HepG2 (cell line): ENCODE data around the gene MIF. TPM values are rescaled to one million over a fixed set of nuclear protein-coding genes. Genes with fewer than 3 reads are reported as not detected.

Source experiments
- ATF4 ChIP-seq, 2 experiments: fragments of 450-650 bp in 1 of 2; sonication (generic) in 1 of 2; formaldehyde crosslinking; IDR thresholded peaks; 2 replicates each; pipeline versions ENCODE4 v1.5.0 to v1.8.0; 2020 to 2022; ENCODE audit warnings: mild to moderate bottlenecking in 1 of 2, missing genetic modification reagents in 1 of 2
- FOXK1 ChIP-seq: sonication (generic); formaldehyde crosslinking; IDR thresholded peaks from 2 replicates; pipeline ENCODE4 v1.4.0; 2020; ENCODE audit warnings: low read depth, missing genetic modification reagents, borderline replicate concordance
- THAP9 ChIP-seq: sonication (generic); formaldehyde crosslinking; IDR thresholded peaks from 2 replicates; pipeline ENCODE4; 2020; ENCODE audit warnings: missing genetic modification reagents, mild to moderate bottlenecking, borderline replicate concordance
- XRCC5 ChIP-seq: fragments of 200-400 bp; formaldehyde crosslinking; optimal IDR thresholded peaks from 2 replicates; pipeline ENCODE3; 2017; ENCODE audit warnings: mild to moderate bottlenecking, low read length
- ZBTB39 ChIP-seq: sonication (generic); formaldehyde crosslinking; IDR thresholded peaks from 2 replicates; pipeline ENCODE4 v1.5.0; 2020; ENCODE audit warnings: missing genetic modification reagents
- ZC3H13 ChIP-seq: sonication (generic); formaldehyde crosslinking; IDR thresholded peaks from 2 replicates; pipeline ENCODE4 v1.8.1; 2023; ENCODE audit warnings: mild to moderate bottlenecking, missing genetic modification reagents, moderate library complexity
- ZNF333 ChIP-seq: sonication (generic); formaldehyde crosslinking; IDR thresholded peaks from 2 replicates; pipeline ENCODE4 v1.4.0; 2020; ENCODE audit warnings: mild to moderate bottlenecking, missing genetic modification reagents, borderline replicate concordance
- ZNF367 ChIP-seq: sonication (generic); formaldehyde crosslinking; IDR thresholded peaks from 2 replicates; pipeline ENCODE4 v1.4.0; 2020; ENCODE audit warnings: missing genetic modification reagents, borderline replicate concordance
- ZNF407 ChIP-seq: sonication (generic); formaldehyde crosslinking; IDR thresholded peaks from one replicate; pipeline ENCODE4 v1.5.1; 2020; ENCODE audit warnings: mild to moderate bottlenecking, missing genetic modification reagents; ENCODE audit errors: not compliant biosample characterization
- ZNF430 ChIP-seq: sonication (generic); formaldehyde crosslinking; IDR thresholded peaks from 2 replicates; pipeline ENCODE4 v1.9.0; 2021; ENCODE audit warnings: mild to moderate bottlenecking, missing genetic modification reagents
- ZNF432 ChIP-seq: sonication (generic); formaldehyde crosslinking; IDR thresholded peaks from 2 replicates; pipeline ENCODE4 v1.5.0; 2020; ENCODE audit warnings: missing genetic modification reagents, mild to moderate bottlenecking, borderline replicate concordance
- polyA plus RNA-seq, 8 experiments: library from polyadenylated mRNA; depleted of rRNA in 3 of 8; stranded (reverse) in 7 of 8; unstranded in 1 of 8; fragments of >200 nt; fragmentation: Illumina TruSeq in 4 of 8; extraction: Trizol in 4 of 8; gene quantifications; 2 replicates each; pipeline versions ENCODE4 v1.2.1 to v1.2.3, GENCODE V29; 2011 to 2016; ENCODE audit warnings: low read depth in 4 of 8, missing spikeins in 1 of 8, mixed read lengths in 1 of 8; ENCODE audit not compliant: insufficient read depth in 1 of 8
- total RNA-seq, 5 experiments: library from RNA; depleted of rRNA; stranded (reverse); fragments of >200 nt; fragmentation: Illumina TruSeq; extraction: Trizol; gene quantifications; 2 replicates each; pipeline ENCODE4 v1.2.3, GENCODE V29; 2016; ENCODE audit warnings: low read depth in 1 of 5

Gene MIF
- total and polyA plus RNA-seq, 2 of the 13 experiments (the other 11 are each of a cell fraction or from before 2014, with no cell fraction given) = 634 to 675 TPM

GRCh38 chr22:23895599-23896144, 1.5 kb downstream of the MIF start (continued):
- TF ChIP-seq ZNF432 (CRISPR knock-in tag) (no peak), ZBTB39 (no peak), ZNF367 (no peak), THAP9 (CRISPR knock-in tag) (no peak; the same call in 1 of the 2 replicates), ZNF430 (no peak), ZNF333 (CRISPR knock-in tag) (0 out of 2 replicates have a peak, but pooled peaks have one; percentile 39), XRCC5 (peak; percentile 6), ZNF407 (CRISPR knock-in tag) (no peak), ATF4 (CRISPR knock-in tag; IDR thresholded peaks at IDR 0.05) (no peak), FOXK1 (CRISPR knock-in tag) (no peak), ZC3H13 (CRISPR knock-in tag) (no peak)
